ENCODE measurements around the gene SCN10A.

Gene SCN10A

DNA sequence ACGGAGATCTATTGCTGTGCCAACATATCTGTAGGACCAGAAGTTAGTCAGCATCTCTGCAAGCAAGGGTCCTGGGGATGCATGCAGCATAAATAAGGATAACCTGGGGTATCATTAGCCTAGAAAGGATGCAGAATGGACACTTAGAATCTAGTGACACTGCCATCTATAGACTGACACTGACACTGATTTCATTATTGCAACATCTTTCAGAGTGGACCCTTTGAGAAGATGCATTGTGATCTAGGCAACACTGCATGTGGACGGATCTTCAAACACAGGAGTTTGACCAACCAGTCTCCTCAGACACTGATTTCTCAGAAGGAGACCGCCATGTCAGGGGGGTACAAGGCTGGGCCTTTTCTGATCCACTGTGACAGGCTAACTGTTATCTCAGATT lies 52.4 kb downstream of the SCN10A start:
- DNase-seq = no peak

- DNase-seq = no peak
Measured at GRCh38 chr3:38758557-38758956, 57.5 kb downstream of the SCN10A start.

GRCh38 chr3:38757721-38758120 lies 58.3 kb downstream of the SCN10A start:
- DNase-seq = no peak

DNA sequence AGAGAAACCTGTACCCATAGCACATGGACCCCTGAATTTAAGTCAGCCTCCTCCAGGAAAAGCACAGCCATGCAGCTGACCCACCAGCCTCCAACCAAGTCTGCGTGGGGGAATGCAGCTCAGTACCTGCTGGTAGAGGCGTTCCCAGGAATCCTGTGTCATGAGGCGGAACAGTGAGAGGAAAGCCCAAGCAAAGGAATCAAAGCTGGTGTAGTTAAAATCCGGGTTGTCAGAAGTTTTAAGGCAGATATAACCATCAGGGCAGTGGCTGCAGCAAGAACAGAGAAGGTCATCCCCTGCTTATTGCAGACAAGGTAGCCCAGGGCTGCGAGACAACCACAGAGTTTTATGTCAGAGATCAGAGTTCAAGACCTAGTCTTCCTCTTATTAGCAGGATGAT lies 59.1 kb downstream of the SCN10A start:
- no peak for DNase-seq

DNA sequence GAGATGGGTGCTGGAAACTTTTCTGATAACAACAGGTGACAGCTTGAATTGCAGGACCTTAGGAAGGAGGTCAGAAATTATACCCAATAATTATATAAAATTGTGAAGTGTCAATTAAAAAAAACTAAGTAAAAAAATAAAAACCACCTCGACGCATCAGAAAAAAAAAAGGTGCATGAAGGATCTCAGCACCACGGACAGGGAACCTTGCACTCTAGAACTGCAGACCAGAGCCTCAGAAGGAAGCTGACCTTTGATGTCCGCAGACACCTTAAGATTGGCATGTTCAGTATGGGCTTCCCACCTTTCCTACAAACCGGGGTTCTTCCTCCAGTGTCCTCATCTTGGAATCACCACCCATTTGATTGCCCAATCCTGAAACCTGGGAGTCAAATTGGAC lies 60.9 kb downstream of the SCN10A start:
- no peak for DNase-seq

GRCh38 chr3:38746641-38747040 lies 69.4 kb downstream of the SCN10A start:
- DNase-seq = no peak

- DNase-seq = no peak
Measured at GRCh38 chr3:38743043-38743442, 73.0 kb downstream of the SCN10A start.

- DNase-seq = no peak
Measured at GRCh38 chr3:38742550-38742949, 73.5 kb downstream of the SCN10A start.

DNA sequence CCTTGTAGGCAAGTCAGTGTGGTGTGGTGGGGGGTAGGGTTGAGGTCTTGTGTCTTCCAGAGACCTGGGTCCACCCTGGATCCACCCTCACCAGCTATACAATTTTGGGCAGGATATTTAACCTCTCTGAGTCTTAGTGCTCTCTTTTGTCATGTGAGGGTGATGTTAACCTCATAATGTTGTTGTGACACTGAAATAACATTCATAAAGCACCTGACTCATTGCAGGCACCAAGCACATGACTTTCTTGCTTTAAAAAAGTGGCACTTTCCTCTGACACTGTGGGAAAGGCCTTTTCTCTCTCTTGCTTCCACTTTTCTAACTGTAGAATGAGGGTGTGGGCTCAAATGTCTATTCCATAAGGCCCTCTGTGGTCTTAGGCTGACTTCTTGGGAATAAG lies 75.5 kb downstream of the SCN10A start:
- DNase-seq = no peak

DNA sequence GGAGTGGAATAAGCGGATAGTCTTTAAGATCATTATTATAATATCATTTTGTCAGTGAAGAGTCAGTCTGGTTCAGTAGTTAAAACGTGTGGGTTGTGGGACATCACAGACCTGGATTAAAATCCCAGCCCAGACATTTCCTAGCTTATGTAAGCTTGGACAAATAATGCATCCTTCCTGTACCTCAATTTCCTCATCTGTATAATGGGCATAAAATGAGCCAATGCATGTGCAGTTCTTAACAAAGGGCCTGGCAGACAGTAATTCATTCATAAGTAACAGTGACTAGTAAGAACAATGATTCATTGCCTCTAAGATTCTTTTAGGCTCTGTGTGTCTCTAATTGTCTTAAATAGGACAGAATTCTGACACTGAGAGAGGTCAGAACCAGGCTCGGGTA lies 76.1 kb downstream of the SCN10A start:
- no peak for DNase-seq

GRCh38 chr3:38739396-38739689 lies 76.7 kb downstream of the SCN10A start:
- no peak for DNase-seq

GRCh38 chr3:38738630-38739395 lies 77.2 kb downstream of the SCN10A start:
- DNase-seq = no peak

DNA sequence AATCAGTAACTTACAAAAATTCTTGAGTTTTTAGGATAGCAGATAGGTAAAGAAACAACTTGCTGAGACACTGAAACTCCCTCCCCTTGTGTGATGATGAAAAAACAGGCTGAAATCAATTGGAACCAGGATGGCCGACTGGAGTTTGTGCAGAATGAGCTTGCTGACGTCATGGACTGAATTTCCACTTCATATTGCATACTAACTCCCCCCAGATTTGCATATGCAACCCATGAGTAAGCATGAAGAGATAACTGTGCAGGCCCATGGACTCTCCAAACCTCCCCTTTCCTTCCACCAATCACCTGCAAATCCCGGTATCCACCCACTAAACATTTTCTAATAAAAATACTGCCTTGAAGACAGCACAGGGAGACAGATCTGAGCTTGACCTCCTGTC lies 84.5 kb downstream of the SCN10A start:
- DNase-seq = no peak

DNA sequence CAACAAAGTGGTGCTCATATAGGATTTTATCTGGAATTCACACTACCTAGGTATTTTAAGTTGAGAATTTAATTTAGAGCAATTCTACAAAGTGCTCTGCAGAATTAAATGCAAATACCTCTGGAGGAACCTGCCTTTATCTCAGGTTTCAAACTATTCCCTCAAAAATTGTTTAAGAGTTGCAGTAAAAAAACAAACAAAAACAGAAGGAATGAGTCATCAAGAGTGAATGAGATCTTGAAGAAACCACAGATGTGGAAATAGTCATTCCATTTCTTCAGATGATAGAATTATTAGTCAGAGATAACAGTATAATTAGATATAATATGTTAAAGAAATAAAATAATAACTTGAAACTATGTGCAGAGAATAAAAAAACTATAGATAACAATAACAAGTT lies 85.7 kb downstream of the SCN10A start:
- DNase-seq = no peak

DNA sequence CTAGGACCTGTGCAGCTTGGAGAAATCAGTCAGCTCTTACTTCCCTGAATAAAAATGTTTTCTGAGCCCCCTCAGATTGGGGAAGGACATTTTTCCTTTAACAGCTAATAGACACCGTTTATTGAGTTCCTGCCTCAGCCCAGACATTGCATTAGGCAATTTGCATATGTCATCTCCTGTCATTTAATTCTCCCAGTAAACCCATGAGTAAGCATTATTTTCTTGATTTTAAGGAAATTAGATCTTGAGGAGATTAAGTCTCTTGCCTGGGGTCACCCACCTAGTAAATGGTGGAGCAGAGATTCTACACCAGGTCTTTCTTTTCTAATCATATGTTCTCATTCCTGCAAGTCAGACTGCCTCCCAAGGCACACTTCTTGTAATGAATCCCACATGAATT lies 88.0 kb downstream of the SCN10A start:
- DNase-seq = no peak

- DNase-seq = no peak
Measured at GRCh38 chr3:38726751-38727150, 89.3 kb downstream of the SCN10A start.

DNA sequence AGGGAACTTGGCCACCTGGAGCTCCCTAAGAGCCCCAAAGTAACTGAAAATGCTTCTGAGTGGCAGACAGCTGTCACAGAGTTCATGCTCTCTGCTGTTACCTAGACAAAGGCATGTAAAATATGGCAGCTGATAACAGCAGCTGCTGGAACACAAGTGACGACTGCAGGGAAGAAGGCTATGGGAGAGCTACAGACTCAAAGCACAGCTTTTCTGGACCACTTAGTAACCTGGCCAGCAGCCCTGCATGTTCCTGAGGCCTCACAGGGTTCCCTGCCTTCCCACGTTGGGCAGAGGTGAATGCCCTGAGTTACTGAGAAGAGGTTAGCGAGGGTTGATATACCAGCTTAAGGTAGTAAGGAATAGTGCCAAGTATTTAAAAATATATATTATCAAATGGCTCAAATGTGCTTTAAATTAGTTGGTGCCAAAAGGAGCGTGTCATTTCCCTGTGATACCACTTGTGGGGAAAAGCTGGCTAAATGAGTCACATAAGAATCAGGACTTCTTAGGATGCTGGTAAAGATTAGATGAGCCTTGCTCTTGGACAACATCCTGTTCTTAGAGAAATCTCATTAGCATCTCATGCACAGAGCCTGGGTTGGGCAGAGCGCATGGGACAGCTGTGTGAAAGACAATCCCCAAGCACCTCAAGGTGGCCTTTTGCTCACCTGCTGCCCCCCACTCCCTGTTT lies 90.1 kb downstream of the SCN10A start:
- no peak for DNase-seq

DNA sequence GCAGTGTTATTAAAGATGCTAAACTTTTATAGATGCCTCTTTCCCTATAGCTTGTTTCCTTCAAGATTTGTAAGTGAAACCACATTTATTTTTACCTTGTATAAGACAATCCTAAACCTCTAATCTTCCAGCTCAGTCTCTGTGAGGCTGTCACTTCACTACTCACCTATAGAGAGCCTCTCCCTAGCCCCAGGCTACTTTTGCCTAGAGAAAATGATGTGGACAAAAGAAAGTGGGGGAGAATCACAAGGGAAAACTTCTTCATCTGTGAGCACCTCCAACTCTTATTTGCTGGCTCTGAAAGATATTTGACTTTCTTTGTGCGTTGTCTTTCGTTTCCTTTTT lies 91.7 kb downstream of the SCN10A start:
- DNase-seq = no peak

DNA sequence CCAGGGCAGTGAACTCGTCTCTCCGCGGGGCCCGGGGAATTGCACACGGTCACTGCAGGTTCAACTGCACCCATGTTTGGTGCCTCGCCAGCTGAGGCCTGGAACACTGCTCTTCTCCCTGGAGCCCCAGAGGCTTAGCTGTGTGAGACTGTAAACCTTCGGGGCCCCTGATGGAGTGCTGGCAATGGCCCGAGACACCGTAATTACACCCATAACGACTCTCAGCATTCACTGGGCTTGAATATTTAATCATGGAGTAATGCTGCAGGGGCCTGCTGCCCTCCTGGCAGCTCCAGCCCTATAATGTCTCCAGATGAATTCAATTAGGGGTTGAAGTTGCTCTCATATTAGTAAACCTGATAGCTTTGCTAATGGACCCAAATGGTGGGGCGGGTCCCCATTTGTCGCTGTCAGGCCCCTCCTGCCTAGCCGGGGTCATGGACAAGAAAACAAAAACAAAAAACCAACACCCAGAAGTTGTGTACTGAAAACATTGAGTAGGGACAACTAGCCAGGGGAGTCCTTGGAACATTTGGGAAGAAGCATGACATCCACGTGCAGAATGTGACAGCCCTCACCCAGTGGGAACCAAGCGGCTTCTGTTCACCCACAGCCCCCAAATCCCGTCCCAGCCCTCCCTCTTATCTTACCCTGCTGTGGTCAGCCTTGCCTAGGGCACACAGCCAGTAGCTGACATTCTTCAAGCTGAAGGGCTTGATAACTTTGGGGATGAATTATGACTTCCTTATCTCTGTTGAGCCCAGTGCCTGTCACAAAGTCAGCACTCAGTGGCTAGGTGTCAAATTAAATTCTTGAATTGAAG lies 92.2 kb downstream of the SCN10A start:
- DNase-seq = no peak

GRCh38 chr3:38722781-38723568 lies 93.0 kb downstream of the SCN10A start:
- DNase-seq = no peak

GRCh38 chr3:38721207-38721772 lies 94.7 kb downstream of the SCN10A start:
- no peak for DNase-seq

- DNase-seq = no peak
Measured at GRCh38 chr3:38720465-38720864, 95.6 kb downstream of the SCN10A start.
